ENCODE results near the gene CD6.
A peak's percentile ranks its signal among the peaks of the same experiment; 100 is the strongest.
"Not testable (repeated sequence)": the region's sequence is repeated elsewhere in the genome, so short reads cannot be mapped to it uniquely, and the experiment has no call there.

Gene CD6

DNA sequence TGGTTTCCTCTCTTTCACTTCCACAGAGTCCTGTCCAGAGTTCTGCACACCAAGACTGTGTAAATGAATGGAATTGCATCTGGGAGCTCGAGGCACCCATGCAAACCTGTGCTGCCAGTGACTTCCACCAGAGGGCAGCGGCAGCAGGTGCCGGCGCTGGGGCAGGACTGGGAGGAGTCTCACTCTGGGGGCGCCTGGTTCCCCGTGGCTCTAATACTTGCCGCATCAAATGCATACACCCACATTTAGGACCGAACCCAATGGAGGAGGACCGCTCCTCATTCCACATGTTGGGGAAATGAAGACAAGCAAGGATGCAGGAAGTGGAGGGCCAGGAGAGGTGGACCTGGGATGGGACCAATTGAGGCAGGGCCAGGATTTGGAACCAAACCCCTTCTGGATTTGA, 1.1 kb upstream of the CD6 start:
- Histone ChIP-seq H3K23ac (ENCODE audit: low read length) (peak overlapping the region; percentile 81), H3K4me1 (ENCODE audit: control insufficient read depth, low read depth, low read length) (no peaks in the 10 kb centered on the region), H3K36me3 (ENCODE audit: control insufficient read depth, insufficient read depth, low read length) (no peaks in the 10 kb centered on the region), H4K5ac (ENCODE audit: low read length) (no peak overlapping the region), H3K79me2 (ENCODE audit: control insufficient read depth, insufficient read depth, low read length) (no peaks in the 10 kb centered on the region), H3K4me3 (ENCODE audit: low read length) (no peak overlapping the region), H3K4me2 (ENCODE audit: low read length) (no peak overlapping the region), H3K56ac (ENCODE audit: low read length) (no peak overlapping the region), H3K18ac (ENCODE audit: low read length) (no peak overlapping the region), H3K9ac (ENCODE audit: low read length) (no peak overlapping the region), H2AK5ac (ENCODE audit: low read length) (no peak overlapping the region), H3K27ac (ENCODE audit: low read depth, low read length) (no peak overlapping the region), H4K8ac (ENCODE audit: low read depth, low read length) (no peak overlapping the region), H2BK15ac (replicated peaks; ENCODE audit: low read depth) (no peak overlapping the region), H3K4ac (ENCODE audit: low read depth, low read length) (no peak overlapping the region), H2BK5ac (ENCODE audit: low read length) (no peak overlapping the region), H3K79me1 (ENCODE audit: low read length) (no peaks in the 10 kb centered on the region), H2BK120ac (ENCODE audit: low read depth, low read length) (no peak overlapping the region), H3K27me3 (ENCODE audit: insufficient read depth, low read length, poor library complexity) (no peaks in the 10 kb centered on the region)
- WGBS (ENCODE audit: extremely low coverage, insufficient coverage, low lambda C conversion rate): no CpG with 5 or more reads among the region's 9 CpGs
- DNase-seq: peak; percentile 42

DNA sequence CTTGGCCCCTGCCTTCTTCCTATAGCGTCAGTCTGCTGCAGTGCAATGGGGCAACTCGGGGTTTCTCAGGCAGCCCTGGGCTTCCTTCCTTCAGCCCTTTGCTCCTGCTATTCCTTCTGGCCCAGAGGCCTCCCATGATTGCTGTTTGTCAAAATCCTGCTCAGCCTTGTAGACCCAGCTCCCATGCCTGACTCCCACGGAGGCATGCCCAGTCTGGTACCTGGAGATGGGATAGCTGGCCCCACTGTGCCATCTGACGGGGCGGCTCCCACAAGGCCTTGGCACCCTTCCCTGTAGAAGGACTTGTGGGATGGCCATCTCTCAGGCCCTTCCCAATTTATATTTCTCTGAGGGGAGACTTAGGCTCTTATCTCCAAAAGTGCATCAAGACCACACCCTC, 590 bp upstream of the CD6 start:
- H2AK5ac ChIP-seq (ENCODE audit: low read length): no peak overlapping the region
- no peak overlapping the region for H3K4me3 ChIP-seq (ENCODE audit: low read length)
- H3K27me3 ChIP-seq (ENCODE audit: insufficient read depth, low read length, poor library complexity): no peaks in the 10 kb centered on the region
- no peak overlapping the region for H3K18ac ChIP-seq (ENCODE audit: low read length)
- H4K5ac ChIP-seq (ENCODE audit: low read length): no peak overlapping the region
- H3K79me2 ChIP-seq (ENCODE audit: control insufficient read depth, insufficient read depth, low read length): no peaks in the 10 kb centered on the region
- no peak overlapping the region for H3K9ac ChIP-seq (ENCODE audit: low read length)
- H2BK120ac ChIP-seq (ENCODE audit: low read depth, low read length): no peak overlapping the region
- H3K36me3 ChIP-seq (ENCODE audit: control insufficient read depth, insufficient read depth, low read length): no peaks in the 10 kb centered on the region
- H3K27ac ChIP-seq (ENCODE audit: low read depth, low read length): no peak overlapping the region
- no CpG with 5 or more reads among the region's 5 CpGs for WGBS (ENCODE audit: extremely low coverage, insufficient coverage, low lambda C conversion rate)
- DNase-seq: no peak
- H2BK5ac ChIP-seq (ENCODE audit: low read length): no peak overlapping the region
- H2BK15ac ChIP-seq (replicated peaks; ENCODE audit: low read depth): no peak overlapping the region
- no peaks in the 10 kb centered on the region for H3K79me1 ChIP-seq (ENCODE audit: low read length)
- no peak overlapping the region for H3K56ac ChIP-seq (ENCODE audit: low read length)
- H4K8ac ChIP-seq (ENCODE audit: low read depth, low read length): no peak overlapping the region
- no peak overlapping the region for H3K4ac ChIP-seq (ENCODE audit: low read depth, low read length)
- no peak overlapping the region for H3K4me2 ChIP-seq (ENCODE audit: low read length)
- H3K4me1 ChIP-seq (ENCODE audit: control insufficient read depth, low read depth, low read length): no peaks in the 10 kb centered on the region
- no peak overlapping the region for H3K23ac ChIP-seq (ENCODE audit: low read length)

DNA sequence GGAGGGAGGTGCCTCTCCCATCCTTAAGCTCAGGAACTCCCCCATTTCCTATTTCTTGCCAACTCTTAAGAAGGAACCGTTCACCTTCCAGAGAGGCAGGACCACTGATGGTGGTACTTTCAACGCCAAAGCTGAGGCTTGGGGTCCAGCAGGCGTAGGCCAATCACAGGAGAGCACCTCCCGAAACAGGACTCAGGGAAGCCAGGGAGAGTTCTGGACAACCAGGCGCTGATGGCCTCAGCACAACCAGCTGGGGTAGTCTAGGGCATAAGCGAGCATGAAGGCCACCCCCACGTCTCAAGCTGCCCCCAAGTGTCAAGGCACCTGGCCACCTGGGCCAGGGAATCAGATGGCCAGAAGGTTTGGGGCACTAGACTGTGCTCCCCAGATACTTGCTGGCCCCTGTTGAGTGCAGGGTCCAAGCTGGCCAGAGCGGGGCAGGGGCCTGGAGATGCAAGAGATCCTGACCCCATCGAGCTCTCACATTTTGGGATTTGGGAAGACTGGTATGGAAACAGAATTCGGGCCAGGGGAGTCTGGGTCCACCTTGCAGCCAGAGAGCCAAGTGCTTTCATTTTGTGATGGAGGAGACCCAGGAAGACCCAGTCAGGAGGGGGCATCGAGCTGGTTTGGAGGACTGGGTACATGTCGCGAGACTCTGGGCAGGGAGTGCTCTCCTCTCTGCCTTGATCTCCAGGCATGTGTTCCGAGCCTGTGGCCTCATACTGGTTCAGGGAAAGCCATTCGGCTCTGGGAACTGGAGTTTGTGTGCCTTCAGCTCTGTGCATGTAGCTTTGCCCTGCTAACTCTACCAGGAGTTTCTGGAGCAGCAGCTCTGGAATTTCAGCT, 926 bp downstream of the CD6 start:
- H3K27ac ChIP-seq (ENCODE audit: low read depth, low read length): no peak overlapping the region
- H2BK5ac ChIP-seq (ENCODE audit: low read length): no peak overlapping the region
- no peak overlapping the region for H2BK120ac ChIP-seq (ENCODE audit: low read depth, low read length)
- no peaks in the 10 kb centered on the region for H3K79me2 ChIP-seq (ENCODE audit: control insufficient read depth, insufficient read depth, low read length)
- WGBS (ENCODE audit: extremely low coverage, insufficient coverage, low lambda C conversion rate): no CpG with 5 or more reads among the region's 15 CpGs
- no peak overlapping the region for H4K5ac ChIP-seq (ENCODE audit: low read length)
- H2AK5ac ChIP-seq (ENCODE audit: low read length): no peak overlapping the region
- no peak overlapping the region for H3K9ac ChIP-seq (ENCODE audit: low read length)
- H3K79me1 ChIP-seq (ENCODE audit: low read length): no peaks in the 10 kb centered on the region
- no peak overlapping the region for H3K4me2 ChIP-seq (ENCODE audit: low read length)
- H3K4me1 ChIP-seq (ENCODE audit: control insufficient read depth, low read depth, low read length): no peaks in the 10 kb centered on the region
- no peak overlapping the region for H3K18ac ChIP-seq (ENCODE audit: low read length)
- H3K27me3 ChIP-seq (ENCODE audit: insufficient read depth, low read length, poor library complexity): no peaks in the 10 kb centered on the region
- H2BK15ac ChIP-seq (replicated peaks; ENCODE audit: low read depth): no peak overlapping the region
- no peak overlapping the region for H3K56ac ChIP-seq (ENCODE audit: low read length)
- no peak overlapping the region for H3K23ac ChIP-seq (ENCODE audit: low read length)
- no peak overlapping the region for H4K8ac ChIP-seq (ENCODE audit: low read depth, low read length)
- DNase-seq: no peak
- H3K4me3 ChIP-seq (ENCODE audit: low read length): no peak overlapping the region
- no peak overlapping the region for H3K4ac ChIP-seq (ENCODE audit: low read depth, low read length)
- H3K36me3 ChIP-seq (ENCODE audit: control insufficient read depth, insufficient read depth, low read length): no peaks in the 10 kb centered on the region

DNA sequence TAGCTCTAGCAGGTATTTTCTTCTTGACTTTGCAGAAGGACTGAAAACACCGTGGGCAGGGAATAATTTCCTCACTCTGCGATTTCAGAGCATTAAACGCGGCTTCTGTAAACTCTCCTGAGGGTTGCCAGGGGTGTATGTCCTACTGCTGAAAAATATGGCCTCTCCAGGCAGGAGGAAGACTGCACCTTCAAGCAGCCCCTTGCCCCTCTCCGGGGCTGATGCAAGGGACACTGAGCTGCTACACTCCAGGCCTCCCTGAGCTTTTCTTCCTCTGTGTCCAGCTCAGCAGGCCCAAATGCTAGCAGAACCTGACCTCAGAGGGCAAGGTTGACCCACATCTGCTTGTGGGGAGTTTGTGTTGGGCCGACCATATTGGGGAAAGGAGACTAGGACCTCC, 2.2 kb downstream of the CD6 start:
- Histone ChIP-seq H3K4ac (ENCODE audit: low read depth, low read length) (no peak overlapping the region), H3K27ac (ENCODE audit: low read depth, low read length) (no peak overlapping the region), H3K4me1 (ENCODE audit: control insufficient read depth, low read depth, low read length) (no peaks in the 10 kb centered on the region), H4K5ac (ENCODE audit: low read length) (no peak overlapping the region), H3K27me3 (ENCODE audit: insufficient read depth, low read length, poor library complexity) (no peaks in the 10 kb centered on the region), H2AK5ac (ENCODE audit: low read length) (no peak overlapping the region), H3K36me3 (ENCODE audit: control insufficient read depth, insufficient read depth, low read length) (no peaks in the 10 kb centered on the region), H2BK15ac (replicated peaks; ENCODE audit: low read depth) (no peak overlapping the region), H3K4me2 (ENCODE audit: low read length) (no peak overlapping the region), H3K79me1 (ENCODE audit: low read length) (no peaks in the 10 kb centered on the region), H3K23ac (ENCODE audit: low read length) (no peak overlapping the region), H2BK120ac (ENCODE audit: low read depth, low read length) (no peak overlapping the region), H3K9ac (ENCODE audit: low read length) (no peak overlapping the region), H4K8ac (ENCODE audit: low read depth, low read length) (no peak overlapping the region), H3K4me3 (ENCODE audit: low read length) (no peak overlapping the region), H3K18ac (ENCODE audit: low read length) (no peak overlapping the region), H3K79me2 (ENCODE audit: control insufficient read depth, insufficient read depth, low read length) (no peaks in the 10 kb centered on the region), H3K56ac (ENCODE audit: low read length) (no peak overlapping the region), H2BK5ac (ENCODE audit: low read length) (no peak overlapping the region)
- no CpG with 5 or more reads among the region's 6 CpGs for WGBS (ENCODE audit: extremely low coverage, insufficient coverage, low lambda C conversion rate)
- no peak for DNase-seq

DNA sequence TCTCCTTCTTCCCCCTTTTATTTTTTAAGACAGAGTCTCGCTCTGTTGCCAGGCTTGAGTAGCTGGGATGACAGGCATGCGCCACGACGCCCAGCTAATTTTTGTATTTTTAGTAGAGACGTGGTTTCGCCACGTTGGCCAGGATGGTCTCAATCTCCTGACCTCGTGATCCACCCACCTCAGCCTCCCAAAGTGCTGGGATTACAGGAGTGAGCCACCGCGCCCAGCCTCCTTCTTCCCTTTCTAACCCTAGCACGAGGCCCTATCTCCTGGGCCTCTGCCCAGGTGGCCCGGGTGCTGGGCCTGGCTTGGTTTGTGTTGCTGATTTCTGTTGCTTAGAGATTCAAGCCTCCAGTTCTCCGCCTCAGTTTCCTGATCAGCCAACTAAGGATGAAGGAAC, 2.8 kb downstream of the CD6 start:
- not testable (repeated sequence) for H2BK120ac ChIP-seq (ENCODE audit: low read depth, low read length); DNase-seq; H3K9ac ChIP-seq (ENCODE audit: low read length); H3K23ac ChIP-seq (ENCODE audit: low read length); H2AK5ac ChIP-seq (ENCODE audit: low read length); H3K18ac ChIP-seq (ENCODE audit: low read length); H3K4me3 ChIP-seq (ENCODE audit: low read length); H3K4me1 ChIP-seq (ENCODE audit: control insufficient read depth, low read depth, low read length); H3K79me2 ChIP-seq (ENCODE audit: control insufficient read depth, insufficient read depth, low read length); H4K5ac ChIP-seq (ENCODE audit: low read length); H4K8ac ChIP-seq (ENCODE audit: low read depth, low read length); H3K4me2 ChIP-seq (ENCODE audit: low read length); H2BK15ac ChIP-seq (replicated peaks; ENCODE audit: low read depth); H3K27ac ChIP-seq (ENCODE audit: low read depth, low read length); H3K4ac ChIP-seq (ENCODE audit: low read depth, low read length); H3K27me3 ChIP-seq (ENCODE audit: insufficient read depth, low read length, poor library complexity); H2BK5ac ChIP-seq (ENCODE audit: low read length); H3K79me1 ChIP-seq (ENCODE audit: low read length); H3K36me3 ChIP-seq (ENCODE audit: control insufficient read depth, insufficient read depth, low read length); H3K56ac ChIP-seq (ENCODE audit: low read length)
- WGBS (ENCODE audit: extremely low coverage, insufficient coverage, low lambda C conversion rate): no CpG with 5 or more reads among the region's 13 CpGs

DNA sequence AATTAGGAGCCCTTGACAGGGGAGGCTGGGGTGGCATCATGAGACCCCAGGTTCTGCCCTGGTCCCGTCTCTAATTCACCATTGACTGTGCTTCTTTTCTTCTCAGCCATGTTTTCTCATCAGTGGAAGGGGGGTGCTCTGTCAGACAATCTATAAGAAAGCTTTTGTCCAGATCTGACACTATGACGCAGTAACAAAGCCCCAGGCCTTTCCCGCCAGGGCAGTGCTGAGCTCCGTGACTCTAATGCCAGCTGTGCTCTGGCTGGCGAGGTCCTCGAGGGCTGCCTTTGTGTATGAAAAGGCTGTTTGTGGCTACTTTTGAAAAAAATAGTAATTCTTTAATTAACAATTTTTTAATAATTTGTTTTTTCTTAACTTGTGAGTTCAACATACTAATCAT, 3.2 kb downstream of the CD6 start:
- Histone ChIP-seq H3K79me1 (ENCODE audit: low read length) (no peaks in the 10 kb centered on the region), H4K5ac (ENCODE audit: low read length) (no peak overlapping the region), H3K79me2 (ENCODE audit: control insufficient read depth, insufficient read depth, low read length) (no peaks in the 10 kb centered on the region), H3K4me1 (ENCODE audit: control insufficient read depth, low read depth, low read length) (no peaks in the 10 kb centered on the region), H3K27ac (ENCODE audit: low read depth, low read length) (no peak overlapping the region), H3K23ac (ENCODE audit: low read length) (no peak overlapping the region), H3K4ac (ENCODE audit: low read depth, low read length) (no peak overlapping the region), H2BK120ac (ENCODE audit: low read depth, low read length) (no peak overlapping the region), H3K56ac (ENCODE audit: low read length) (no peak overlapping the region), H3K9ac (ENCODE audit: low read length) (no peak overlapping the region), H3K18ac (ENCODE audit: low read length) (no peak overlapping the region), H4K8ac (ENCODE audit: low read depth, low read length) (no peak overlapping the region), H3K4me2 (ENCODE audit: low read length) (no peak overlapping the region), H2BK15ac (replicated peaks; ENCODE audit: low read depth) (no peak overlapping the region), H2AK5ac (ENCODE audit: low read length) (no peak overlapping the region), H3K27me3 (ENCODE audit: insufficient read depth, low read length, poor library complexity) (no peaks in the 10 kb centered on the region), H2BK5ac (ENCODE audit: low read length) (no peak overlapping the region), H3K4me3 (ENCODE audit: low read length) (no peak overlapping the region), H3K36me3 (ENCODE audit: control insufficient read depth, insufficient read depth, low read length) (no peaks in the 10 kb centered on the region)
- WGBS (ENCODE audit: extremely low coverage, insufficient coverage, low lambda C conversion rate): no CpG with 5 or more reads among the region's 6 CpGs
- DNase-seq: no peak

Data from mesendoderm (in vitro differentiated cells).